ENCODE measurements around the gene DDAH1. TPM values are rescaled to one million over a fixed set of nuclear protein-coding genes. Genes with fewer than 3 reads are reported as not detected.

Gene DDAH1
- total and polyA plus RNA-seq, 2 of the 8 experiments (the other 6 are each of a cell fraction or from before 2014, with no cell fraction given): 22.8 to 54.5 TPM

DNA sequence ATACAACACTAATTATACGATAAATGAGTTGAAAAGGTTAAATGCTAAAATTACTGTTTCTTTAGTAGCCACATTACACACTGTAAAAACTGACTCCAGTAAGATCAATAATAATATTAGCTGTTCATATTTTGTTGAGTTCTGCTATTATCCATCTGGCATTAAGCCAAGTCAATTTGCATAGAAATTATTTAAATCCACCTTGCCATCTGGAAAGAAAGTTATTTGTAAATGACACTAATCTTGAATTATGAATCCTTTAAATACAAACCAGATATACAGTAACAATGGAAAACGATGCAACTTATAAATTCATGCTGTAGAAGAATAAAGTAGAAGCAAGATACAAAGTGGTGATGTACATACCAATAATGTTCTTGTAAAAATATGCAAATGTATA, 107.1 kb downstream of the DDAH1 start (continued):
- TF ChIP-seq BACH1 (IDR thresholded peaks at IDR 0.05; ENCODE audit: low read length) (no peak), GTF2F1 (IDR thresholded peaks at IDR 0.05; ENCODE audit: borderline replicate concordance, low read depth, low read length) (no peak), SRF (IDR thresholded peaks at IDR 0.05; ENCODE audit: low read depth, low read length) (no peak), JUND (IDR thresholded peaks at IDR 0.05; ENCODE audit: low read length) (no peak), BRCA1 (IDR thresholded peaks at IDR 0.05; ENCODE audit: low read depth, low read length) (no peak), GABPA (IDR thresholded peaks at IDR 0.05; ENCODE audit: borderline replicate concordance, insufficient read depth, low read length) (no peak), TEAD4 (IDR thresholded peaks at IDR 0.05; ENCODE audit: low read depth, low read length) (no peak)
